ENCODE results near the gene HTR3A.
"Not testable (repeated sequence)": the region's sequence is repeated elsewhere in the genome, so short reads cannot be mapped to it uniquely, and the experiment has no call there.

HTR3A gene

DNA sequence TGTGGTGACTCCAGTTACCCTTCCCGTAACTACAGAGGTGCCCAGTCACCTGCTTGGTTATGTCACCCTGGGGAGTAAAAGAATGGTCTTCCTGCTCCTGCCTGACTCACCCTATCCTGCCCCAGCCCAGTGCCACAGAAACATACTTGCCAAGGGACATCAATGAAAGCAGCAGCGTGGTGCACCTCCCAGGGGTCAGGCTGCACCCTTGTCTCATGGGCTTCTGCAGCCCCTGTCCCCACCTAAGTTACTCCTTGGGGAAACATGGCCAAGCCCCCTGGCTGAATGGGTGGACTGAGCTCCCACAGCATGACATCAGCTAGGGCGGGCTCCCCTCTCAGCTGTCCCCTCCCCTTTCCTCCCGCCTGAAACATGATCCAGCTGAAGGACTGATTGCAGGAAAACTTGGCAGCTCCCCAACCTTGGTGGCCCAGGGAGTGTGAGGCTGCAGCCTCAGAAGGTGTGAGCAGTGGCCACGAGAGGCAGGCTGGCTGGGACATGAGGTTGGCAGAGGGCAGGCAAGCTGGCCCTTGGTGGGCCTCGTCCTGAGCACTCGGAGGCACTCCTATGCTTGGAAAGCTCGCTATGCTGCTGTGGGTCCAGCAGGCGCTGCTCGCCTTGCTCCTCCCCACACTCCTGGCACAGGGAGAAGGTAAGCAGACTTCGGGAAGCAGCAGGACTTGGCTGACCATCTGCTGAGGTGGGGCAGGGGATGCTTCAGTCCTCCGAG lies at the start of gene HTR3A:
Gene HTR3A (plus strand): TSS at position 368 of the 730 bp plus-strand sequence. CDS start 218 bp downstream, at position 586.
- DNase-seq = peak; percentile 95

DNA sequence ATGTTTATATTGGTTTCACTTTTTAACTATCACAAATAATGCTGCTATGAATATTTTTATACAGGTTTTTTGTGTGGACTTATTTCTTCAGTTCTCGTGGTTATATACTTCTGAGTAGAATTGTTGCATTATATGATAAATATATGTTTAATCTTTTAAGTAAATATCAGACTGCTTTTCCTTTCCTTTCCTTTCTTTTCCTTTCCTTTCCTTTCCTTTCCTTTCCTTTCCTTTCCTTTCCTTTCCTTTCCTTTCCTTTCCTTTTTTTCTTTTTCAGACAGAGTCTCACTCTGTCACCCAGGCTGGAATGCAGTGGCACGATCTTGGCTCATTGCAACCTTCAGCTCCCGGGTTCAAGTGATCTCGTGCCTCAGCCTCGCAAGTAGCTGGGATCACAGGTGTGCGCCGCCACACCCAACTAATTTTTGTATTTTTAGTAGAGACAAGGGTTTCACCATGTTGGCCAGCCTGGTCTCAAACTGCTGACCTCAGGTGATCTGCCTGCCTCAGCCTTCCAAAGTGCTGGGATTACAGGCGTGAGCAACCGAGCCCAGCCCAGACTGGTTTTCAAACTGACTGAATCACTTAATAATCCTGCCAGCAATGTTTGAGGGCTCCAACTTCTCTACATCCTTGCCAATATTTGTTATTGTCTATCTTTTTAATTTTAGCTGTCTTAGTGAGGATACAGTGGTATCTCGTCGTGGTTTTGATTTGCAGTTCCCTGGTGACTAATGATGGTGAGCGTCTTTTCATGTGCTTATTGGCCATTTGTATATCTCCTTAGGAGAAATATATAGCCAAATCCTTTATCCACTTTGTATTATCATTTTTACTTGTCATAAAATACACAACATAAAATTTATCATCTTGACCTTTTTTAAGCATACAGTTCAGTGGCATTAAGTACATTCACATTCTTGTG lies 48.4 kb upstream of the HTR3A start:
- no peak for DNase-seq

DNA sequence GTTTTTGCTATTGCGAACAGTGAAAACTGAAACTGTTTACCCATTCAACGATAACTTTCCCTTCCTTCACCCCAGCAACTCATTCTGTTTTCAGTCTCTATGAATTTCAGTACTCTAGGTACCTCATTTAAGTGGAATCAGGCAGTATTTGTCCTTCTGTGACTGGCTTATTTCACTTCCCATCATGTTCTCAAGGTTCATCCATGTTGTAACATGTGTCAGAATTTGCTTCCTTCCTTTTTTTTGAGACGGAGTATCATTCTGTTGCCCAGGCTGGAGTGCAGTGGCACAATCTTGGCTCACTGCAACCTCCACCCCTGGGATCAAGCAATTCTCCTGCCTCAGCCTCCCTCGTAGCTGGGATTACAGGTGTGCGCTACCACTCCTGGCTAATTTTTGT lies 46.6 kb upstream of the HTR3A start:
- DNase-seq = no peak

DNA sequence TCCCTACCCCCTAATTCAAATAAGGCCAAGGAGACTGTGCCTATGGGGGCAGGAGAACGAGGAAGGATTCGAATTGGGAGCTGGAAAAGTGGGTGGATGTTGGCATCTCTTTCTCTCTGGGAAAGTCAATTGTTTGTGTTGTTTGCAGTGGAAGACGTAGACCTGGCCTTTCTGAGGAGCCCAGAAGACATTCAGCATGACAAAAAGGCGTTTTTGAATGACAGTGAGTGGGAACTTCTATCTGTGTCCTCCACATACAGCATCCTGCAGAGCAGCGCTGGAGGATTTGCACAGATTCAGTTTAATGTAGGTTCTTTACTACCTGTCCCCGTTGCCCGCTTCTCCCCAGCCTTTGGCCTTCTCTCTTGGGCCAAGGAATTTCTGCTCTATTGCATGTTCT lies 42.1 kb upstream of the HTR3A start:
- DNase-seq = no peak

DNA sequence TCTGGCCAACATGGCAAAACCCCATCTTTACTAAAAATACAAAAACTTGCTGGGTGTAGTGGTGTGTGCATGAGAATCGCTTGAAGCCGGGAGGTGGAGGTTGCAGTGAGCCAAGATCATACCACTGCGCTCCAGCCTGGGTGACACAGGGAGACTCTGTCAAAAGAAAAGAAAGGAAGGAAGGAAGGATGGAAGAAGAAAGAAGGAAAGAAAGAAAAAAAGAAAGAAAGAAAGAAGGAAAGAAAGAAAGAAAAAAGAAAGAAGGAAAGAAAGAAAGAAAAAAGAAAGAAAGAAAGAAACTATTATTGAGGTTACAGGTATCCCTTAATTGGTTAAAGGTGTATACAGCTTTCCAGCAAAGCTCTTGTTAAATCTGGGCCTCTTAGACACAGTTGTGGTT lies 40.7 kb upstream of the HTR3A start:
- DNase-seq = not testable (repeated sequence)

DNA sequence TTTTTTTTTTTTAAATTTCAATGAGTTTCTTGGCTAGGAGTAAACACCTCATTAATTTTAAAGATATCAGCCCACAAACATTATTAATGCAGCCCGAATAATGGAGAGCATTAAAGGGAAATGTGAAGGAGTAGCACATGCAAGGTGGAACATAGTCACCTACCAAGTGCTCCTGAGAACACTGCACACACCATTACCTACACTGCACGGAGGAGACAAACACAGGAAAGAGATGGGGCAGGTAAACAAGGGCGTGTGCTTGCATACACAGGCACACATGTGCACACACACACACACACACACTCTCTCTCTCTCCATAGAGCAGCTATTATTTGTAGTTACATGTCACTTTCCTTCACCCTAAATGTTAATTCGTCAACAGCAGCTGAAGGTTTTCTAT lies 40.1 kb upstream of the HTR3A start:
- peak; percentile 32 for DNase-seq

DNA sequence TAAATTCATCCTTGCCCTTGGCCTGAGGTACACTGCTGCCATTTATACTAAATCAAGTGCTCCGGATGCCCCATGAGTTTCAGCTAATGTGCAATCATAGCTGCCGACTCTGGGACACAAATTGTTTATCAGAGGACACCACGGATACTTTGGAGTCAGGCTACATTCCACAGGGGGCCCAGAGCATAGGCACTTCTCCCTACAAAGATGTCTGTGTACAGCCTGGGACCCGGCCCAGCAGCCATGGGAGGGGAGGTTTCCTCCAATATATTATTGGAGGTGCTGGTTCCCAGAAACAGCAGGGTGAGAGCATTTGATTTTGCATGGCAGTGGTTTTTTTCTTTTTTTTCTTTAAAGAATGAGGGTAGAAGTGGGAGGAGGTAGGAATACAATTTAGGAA lies 39.0 kb upstream of the HTR3A start:
- DNase-seq = no peak

DNA sequence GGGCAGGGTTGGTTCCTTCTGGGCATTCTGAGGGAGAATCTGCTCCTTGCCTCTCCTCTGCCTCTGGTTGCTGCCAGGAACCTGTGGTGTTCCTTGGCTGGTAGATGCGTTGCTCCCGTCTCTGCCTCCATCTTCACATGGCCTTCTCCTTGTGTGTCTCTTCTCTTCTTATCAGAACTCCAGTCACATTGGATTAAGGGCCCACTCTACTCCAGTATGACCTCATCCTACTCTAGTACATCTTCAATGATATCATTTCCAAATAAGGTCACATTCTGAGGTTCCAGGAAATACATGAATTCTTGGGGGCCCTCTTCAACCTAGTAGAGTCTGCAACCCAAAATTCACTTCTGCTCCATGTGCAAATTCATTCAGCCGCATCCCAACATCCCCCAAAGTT lies 37.0 kb upstream of the HTR3A start:
- no peak for DNase-seq

DNA sequence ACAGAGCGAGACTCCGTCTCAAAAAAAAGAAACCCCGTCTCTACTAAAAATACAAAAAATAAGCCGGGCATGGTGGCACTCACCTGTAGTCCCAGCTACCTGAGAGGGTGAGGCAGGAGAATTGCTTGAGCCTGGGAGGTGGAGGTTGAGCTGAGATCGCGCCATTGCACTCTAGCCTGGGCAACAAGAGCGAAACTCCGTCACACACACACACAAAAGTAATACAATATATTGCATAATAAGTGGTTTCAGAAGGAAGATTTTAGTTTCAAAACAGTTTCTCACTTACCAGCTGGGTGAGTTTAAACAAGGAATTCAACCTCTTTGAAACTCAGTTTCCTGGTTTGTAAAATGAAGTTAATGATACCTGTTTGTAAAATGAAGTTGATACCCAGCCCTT lies 32.7 kb upstream of the HTR3A start:
- no peak for DNase-seq

DNA sequence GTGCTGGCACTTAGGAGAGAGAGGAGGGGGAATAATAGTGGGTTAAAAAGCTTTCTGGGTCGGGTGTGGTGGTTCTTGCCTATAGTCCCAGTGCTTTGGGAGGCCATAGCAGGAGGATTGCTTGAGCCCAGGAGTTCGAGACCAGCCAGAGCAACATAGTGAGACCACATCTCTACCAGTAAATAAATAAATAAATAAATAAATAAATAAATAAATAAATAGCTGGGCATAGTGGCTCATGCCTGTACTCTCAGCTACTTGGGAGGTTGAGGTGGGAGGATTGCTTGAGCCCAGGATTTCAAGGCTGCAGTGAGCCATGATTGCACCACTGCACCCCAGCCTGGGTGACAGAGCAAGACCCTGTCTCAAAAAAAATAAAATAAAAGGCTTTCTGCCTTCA lies 28.7 kb upstream of the HTR3A start:
- not testable (repeated sequence) for DNase-seq

DNA sequence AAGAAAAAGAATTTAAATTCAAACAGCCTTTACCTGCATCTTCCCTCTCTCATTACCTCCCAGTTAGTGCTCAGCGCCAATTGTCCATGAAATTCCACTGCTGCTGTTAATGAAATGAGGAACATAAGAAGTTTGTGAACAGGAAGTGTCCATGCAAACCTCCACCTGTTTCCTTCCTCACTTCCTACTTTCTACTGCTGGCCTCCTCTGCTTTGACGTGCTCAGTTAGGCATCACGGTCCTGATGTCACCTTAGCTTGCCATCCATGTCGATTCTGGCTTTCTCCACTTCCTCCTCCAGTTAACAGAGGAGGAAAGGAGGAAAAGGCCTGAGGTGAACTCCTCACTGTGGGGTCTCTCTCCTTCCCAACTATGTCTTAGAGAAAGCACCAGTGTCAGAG lies 26.9 kb upstream of the HTR3A start:
- no peak for DNase-seq

DNA sequence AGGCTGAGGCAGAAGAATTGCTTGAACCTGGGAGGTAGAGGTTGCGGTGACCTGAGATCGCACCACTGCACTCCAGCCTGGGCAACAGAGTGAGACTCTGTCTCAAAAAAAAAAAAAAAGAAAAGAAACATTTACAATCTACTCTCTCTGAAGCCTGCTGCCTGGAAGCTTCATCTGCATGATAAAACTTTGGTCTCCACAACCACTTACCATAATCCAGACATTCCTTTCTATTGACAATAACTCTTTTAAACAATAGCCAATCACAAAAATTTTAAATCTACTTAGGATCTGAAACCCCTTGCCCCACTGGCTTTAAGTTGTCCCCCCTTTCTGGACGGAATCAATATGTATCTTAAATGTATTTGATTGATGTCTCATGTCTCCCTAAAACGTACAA lies 25.0 kb upstream of the HTR3A start:
- no peak for DNase-seq

DNA sequence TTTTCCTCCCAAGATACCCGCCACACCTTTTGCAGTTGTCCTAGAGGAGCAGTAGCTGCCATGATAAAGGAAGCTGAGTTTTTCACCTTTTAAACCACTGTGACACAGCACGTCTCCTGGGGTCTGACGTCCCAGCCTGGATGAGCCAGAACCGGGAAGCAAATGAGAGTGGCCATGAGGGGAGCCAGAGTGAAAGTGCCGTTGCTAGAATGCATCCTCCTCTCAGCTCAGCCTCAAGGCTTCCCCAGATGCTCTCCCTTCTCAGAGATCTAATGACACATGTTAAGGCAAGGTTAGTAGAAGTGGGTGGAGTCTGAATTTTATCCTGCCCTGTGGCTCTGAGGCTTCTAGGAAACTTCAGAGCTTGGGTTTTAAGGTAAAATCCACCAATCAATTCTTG lies 23.4 kb upstream of the HTR3A start:
- no peak for DNase-seq

DNA sequence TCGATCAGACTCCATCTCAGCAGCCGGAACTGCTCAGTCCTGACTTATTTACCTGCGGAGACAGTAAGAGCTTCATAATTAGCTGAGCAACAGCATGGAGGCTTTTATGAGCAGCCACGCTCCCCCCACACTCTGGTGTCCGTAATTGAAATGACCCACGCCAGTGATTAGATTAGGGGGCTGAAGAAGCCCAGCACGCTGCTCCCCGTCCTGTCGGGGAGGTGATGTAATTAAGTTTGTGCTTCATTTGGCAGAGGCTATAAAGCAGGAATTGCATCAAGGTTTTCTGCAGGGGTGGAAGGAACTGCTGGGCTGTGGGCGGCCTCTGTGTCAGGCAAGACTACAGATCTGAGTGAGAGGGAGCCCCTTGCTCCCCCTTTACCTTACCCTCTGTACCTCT lies 22.8 kb upstream of the HTR3A start:
- DNase-seq = no peak

DNA sequence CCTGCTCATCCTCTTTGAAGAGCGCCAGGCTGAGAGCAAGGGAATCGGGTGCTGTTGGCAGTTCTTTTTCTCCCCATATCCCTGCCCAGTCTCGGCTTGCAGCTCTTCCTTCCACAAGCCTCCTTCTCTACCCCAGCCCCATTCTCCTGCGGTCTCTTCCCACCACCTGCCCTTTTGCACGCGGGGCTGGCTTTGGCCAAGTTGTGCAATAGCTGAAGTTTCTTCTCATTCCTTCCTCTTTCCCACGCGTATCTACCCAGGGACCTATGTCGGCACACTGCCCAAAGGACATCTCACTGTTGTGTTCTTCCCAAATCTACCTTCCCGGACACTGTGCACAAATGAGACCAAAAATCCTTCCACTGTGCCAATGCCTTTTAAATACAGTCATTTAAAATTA lies 22.3 kb upstream of the HTR3A start:
- no peak for DNase-seq

DNA sequence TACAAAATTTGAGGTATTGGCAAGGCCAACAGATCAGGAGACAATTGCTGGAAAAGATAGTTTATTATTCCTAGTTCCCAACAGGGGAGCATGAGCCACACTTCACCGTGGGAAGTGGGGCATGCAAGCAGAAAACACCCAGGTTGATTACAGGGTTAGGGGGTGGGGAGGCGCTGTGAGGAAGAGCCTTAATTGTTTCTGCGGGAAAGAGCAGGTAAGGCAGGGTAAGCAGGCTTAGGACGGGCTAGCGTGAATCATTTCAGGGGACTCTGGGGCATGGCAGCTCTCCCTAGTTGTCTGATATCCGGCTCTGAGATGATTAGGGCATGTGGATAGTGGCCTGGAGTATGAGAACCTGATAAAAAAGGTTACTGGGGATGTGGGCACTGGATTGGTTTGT lies 20.7 kb upstream of the HTR3A start:
- no peak for DNase-seq

DNA sequence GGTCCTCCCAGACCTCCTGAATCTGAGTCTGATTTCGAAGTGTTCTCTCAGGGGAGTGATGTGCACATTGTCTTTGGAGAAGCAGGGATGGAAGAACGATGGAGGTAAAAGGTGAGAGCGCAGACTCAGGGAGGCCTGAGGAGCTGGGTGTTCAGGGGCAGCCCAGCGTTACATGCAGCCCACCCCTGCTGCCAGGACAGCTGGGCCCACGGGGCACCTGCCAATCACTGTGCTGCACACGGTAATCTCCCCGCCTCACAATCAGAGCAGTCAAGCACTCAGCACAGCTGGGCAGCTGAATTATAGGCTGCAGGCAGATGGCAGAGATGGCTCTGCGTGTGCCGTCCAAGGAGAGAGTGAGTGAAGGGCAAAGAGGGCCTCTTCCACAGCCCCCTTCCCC lies 17.9 kb upstream of the HTR3A start:
- DNase-seq = no peak

DNA sequence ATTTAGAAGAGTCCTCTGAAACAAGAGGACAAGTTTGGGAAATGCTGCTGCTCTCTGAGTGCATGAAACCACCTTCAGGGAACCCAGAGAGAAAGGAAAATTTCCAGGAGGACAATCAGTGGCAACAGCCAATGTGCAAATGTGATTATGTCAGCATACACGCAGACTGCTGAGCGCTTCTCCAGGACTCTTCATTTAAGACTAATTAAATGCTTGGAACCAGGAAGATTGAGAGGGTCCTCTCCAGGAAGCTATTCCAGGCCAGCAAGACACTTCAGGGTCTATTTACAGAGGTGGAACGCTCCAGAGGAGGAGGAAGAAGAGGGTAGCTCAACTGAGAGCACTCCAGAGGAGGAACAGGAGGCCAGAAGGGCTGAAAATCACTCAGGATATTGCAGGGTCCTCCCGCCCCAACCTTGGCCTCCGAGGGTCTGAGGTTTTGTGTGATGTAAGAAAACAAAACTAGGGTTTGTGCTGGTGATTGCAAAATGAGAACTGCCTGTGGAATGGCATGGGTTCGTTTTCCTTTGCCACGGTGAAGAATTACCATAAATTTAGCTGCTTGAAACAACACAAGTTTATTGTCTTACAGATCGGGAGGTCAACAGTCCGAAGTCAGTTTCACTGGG lies 14.1 kb upstream of the HTR3A start:
- no peak for DNase-seq

DNA sequence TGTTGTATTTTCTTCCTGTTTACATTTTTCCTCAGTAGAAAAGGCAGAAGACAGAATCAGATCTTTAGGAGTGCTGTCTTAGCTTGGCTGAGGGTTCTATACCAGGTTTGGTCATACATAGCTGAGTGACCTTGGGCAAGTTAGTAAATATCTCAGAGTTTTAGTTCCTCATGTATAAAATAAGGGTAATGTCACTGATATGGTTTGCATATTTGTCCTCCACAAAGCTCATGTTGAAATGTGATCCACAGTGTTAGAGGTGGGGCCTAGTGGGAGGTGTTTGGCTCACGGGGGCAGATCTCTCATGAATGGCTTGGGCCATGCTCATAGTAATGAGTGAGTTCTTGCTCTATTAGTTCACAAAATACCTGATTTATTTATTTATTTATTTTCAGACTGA lies 7.5 kb upstream of the HTR3A start:
- DNase-seq = no peak

DNA sequence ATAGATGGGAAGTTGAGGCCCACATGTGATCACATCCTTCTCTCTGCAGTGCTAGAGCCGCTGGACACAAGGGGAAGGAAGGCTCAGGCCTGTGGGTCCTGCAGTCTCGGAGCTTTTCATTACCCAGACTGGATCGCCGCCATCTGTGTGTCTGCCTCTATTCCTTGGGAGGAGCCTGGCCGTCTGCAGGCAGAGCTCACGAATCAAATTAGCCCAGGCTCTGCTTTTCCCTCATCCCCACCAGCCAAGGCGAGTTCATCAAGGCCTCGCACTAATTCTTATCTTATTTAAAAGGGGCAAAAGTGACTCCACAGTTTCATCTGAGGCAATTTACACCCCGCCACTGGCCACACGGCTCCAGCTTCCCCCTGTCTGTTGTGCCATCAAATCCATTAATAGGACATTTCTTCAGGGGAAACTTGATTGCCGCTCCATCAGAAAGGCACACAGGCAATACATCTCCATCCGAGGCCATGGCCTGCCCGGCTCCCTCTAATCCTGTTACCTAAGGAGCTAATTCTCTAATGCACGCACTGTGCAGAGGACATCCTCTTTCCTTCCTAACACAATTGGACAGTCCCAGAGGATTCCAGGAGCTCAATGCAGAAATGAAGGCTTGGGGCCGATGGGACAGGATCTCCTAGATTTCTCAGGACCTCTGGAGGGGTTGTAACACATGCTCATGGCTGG lies 3.3 kb upstream of the HTR3A start:
- no peak for DNase-seq

DNA sequence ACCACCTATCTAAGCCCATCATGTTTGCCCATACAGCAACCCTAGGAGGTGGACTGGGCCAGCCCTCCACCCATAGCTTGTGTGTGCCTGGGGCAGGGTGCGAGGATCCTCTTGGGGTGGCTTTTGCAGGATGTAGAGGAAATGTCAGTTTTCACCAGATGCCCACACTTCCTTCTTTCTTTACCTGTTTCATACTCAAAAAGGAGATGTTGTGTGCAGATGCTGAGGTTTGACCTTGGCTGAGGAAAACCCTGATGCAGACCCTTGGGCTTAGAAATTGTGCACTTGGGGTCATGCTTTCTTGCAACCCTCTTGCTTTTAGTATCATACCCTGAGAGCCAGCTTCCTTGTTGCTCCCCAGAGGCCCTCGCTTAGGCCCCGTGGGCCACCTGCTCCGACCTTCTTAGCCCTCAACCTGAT lies 2.2 kb downstream of the HTR3A start:
- DNase-seq = no peak

DNA sequence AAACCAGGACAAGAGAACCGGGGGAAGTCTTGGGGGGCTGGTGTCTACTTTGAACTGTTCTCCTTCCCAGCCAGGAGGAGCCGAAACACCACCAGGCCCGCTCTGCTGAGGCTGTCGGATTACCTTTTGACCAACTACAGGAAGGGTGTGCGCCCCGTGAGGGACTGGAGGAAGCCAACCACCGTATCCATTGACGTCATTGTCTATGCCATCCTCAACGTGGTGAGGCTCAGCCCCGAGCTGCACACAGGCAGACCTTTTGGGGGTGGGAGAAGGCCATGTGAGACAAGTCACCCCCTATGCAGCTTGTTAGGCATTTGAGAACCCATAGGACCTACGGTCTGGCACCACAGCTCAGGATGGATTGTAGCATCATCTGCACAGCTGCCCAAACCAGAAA lies 2.8 kb downstream of the HTR3A start:
- no peak for DNase-seq

DNA sequence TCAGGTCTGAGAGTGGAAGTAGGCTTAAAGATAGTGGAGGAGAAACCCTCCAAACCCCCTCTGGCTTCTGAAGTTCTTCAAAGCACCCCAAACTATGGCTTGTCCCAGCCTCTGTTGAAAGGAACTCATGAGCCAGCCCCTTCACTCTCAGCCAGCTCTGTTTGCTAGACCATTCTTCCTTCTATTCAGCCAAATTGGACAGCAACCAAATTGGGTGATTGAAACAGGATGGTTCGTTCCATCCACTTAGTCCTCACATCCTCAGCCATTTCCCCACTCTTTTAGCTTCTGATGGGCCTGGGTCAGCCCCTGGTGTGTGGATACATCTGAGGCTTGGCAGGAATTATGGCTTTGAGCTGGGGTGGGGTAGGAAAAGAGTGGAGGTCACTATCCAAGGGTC lies 4.5 kb downstream of the HTR3A start:
- no peak for DNase-seq
